GM12878 (cell line): ENCODE results near the gene ZNF260. TPM values are rescaled to one million over a fixed set of nuclear protein-coding genes. Genes with fewer than 3 reads are reported as not detected.

ENCODE experiments used
- ATAC-seq: fragments of 200-7000 bp; cut with Tn5 transposase; 3 replicates; pipeline ENCODE4 v1.9.1; 2020; ENCODE audit warnings: mild to moderate bottlenecking, moderate library complexity
- BruUV-seq: library from RNA; stranded (reverse); fragments of 400-500 nt; replicated peaks from 2 replicates; lab custom pipeline; 2021; lab: Mats Ljungman, UMichigan
- CTCF ChIA-PET: fragments of 300-600 bp; sonication (Branson Sonifier 250); formaldehyde crosslinking; extraction: SDS; loops from one replicate; lab custom pipeline; 2021; ENCODE audit warnings: inconsistent platforms; lab: Yijun Ruan, JAX
- POLR2A ChIA-PET: fragments of 350-600 bp; formaldehyde crosslinking; extraction: SDS; loops from one replicate; lab custom pipeline; 2021; ENCODE audit warnings: inconsistent platforms; lab: Charles Lee
- RAD21 ChIA-PET: fragments of 300-600 bp; sonication (Branson Sonifier 250); formaldehyde crosslinking; loops from one replicate; lab custom pipeline; 2023; ENCODE audit warnings: antibody characterized with exemption; ENCODE audit not compliant: unreplicated experiment; lab: Charles Lee
- SMC1A ChIA-PET: fragments of 300-600 bp; sonication (Branson Sonifier 250); formaldehyde crosslinking; loops from one replicate; lab custom pipeline; 2023; ENCODE audit not compliant: unreplicated experiment, uncharacterized antibody; lab: Charles Lee
- DNase-seq: peaks from one replicate; pipeline ENCODE4 v3.0.0-alpha.2; 2011; ENCODE audit warnings: low read depth, low spot score
- FAIRE-seq: peaks from 3 replicates; lab custom pipeline; 2011; peaks lifted over from hg19 to GRCh38; lab: Jason Lieb, UNC
- H2AFZ ChIP-seq: 2 replicates; pipeline ENCODE4 v1.6.0; 2011; ENCODE audit warnings: low read depth, low read length, control low read depth; ENCODE audit not compliant: control insufficient read depth
- H3K27ac ChIP-seq: 2 replicates; pipeline ENCODE4 v1.5.1; 2011; ENCODE audit warnings: control low read depth; ENCODE audit not compliant: control insufficient read depth, insufficient read depth
- H3K27me3 ChIP-seq, 2 experiments: replicated peaks in 1 of 2; 2 replicates each; pipeline versions ENCODE4 v1.6.0 to v1.6.1; 2011; ENCODE audit warnings: low read length in 1 of 2; ENCODE audit not compliant: control insufficient read depth in 2 of 2, insufficient read depth in 2 of 2
- H3K36me3 ChIP-seq, 2 experiments: 2 replicates each; pipeline ENCODE4 v1.5.1; 2011; ENCODE audit warnings: low read length in 1 of 2; ENCODE audit not compliant: control insufficient read depth in 2 of 2, insufficient read depth in 2 of 2
- H3K4me1 ChIP-seq: 2 replicates; pipeline ENCODE4 v1.6.1; 2011; ENCODE audit warnings: mild to moderate bottlenecking, low read length, moderate library complexity, mixed read lengths; ENCODE audit not compliant: control insufficient read depth, insufficient read depth
- H3K4me2 ChIP-seq: 2 replicates; pipeline ENCODE4 v1.6.0; 2011; ENCODE audit warnings: control low read depth; ENCODE audit not compliant: control insufficient read depth, insufficient read depth
- H3K4me3 ChIP-seq: fragments of 200-600 bp; sonication (generic); 2 replicates; pipeline ENCODE4 v1.5.1; 2016
- H3K79me2 ChIP-seq: 2 replicates; pipeline ENCODE4 v1.6.0; 2011; ENCODE audit warnings: low read length; ENCODE audit not compliant: control insufficient read depth, insufficient read depth
- H3K9ac ChIP-seq: 2 replicates; pipeline ENCODE4 v1.8.0; 2011; ENCODE audit warnings: low read length, control low read depth, mixed read lengths; ENCODE audit not compliant: control insufficient read depth, insufficient read depth
- H3K9me3 ChIP-seq: replicated peaks from 3 replicates; pipeline ENCODE4 v1.5.1; 2011; ENCODE audit warnings: mild to moderate bottlenecking, low read length; ENCODE audit not compliant: control insufficient read depth, insufficient read depth
- H4K20me1 ChIP-seq: 2 replicates; pipeline ENCODE4 v1.6.0; 2011; ENCODE audit not compliant: control insufficient read depth, insufficient read depth
- CHD2 ChIP-seq: IDR thresholded peaks from 2 replicates; pipeline ENCODE4 v1.6.1; 2011; ENCODE audit warnings: low read depth, low read length, improper control_type of control experiment, borderline replicate concordance
- FOXM1 ChIP-seq: IDR thresholded peaks from 2 replicates; pipeline ENCODE4 v1.6.1; 2012; ENCODE audit warnings: low read depth, mild to moderate bottlenecking, inconsistent platforms, low read length, moderate library complexity
- HDAC2 ChIP-seq: fragments of 200-600 bp; sonication (generic); IDR thresholded peaks from 2 replicates; pipeline ENCODE4 v1.6.1; 2017
- JUND ChIP-seq: IDR thresholded peaks from 2 replicates; pipeline ENCODE4 v1.6.1; 2012; ENCODE audit warnings: low read depth, mild to moderate bottlenecking, low read length, improper control_type of control experiment, moderate library complexity
- KDM1A ChIP-seq: fragments of 200-600 bp; sonication (generic); IDR thresholded peaks from 2 replicates; pipeline ENCODE4 v1.6.1; 2016; ENCODE audit warnings: borderline replicate concordance
- MEF2A ChIP-seq: IDR thresholded peaks from 2 replicates; pipeline ENCODE4 v1.6.1; 2011; ENCODE audit warnings: low read depth, mild to moderate bottlenecking, low read length, moderate library complexity; ENCODE audit not compliant: insufficient read depth
- MXI1 ChIP-seq: fragments of 150-350 bp; IDR thresholded peaks from 2 replicates; pipeline ENCODE4 v1.6.1; 2011; ENCODE audit warnings: low read depth, mild to moderate bottlenecking, inconsistent platforms, low read length, improper control_type of control experiment
- RAD51 ChIP-seq: fragments of 450-650 bp; IDR thresholded peaks from 2 replicates; pipeline ENCODE4 v1.6.1; 2016; ENCODE audit warnings: moderate library complexity, mild to moderate bottlenecking, inconsistent platforms
- STAT1 ChIP-seq: fragments of 450-650 bp; conservative IDR thresholded peaks from 2 replicates; pipeline ENCODE4 v1.6.1; 2014; ENCODE audit warnings: antibody characterized with exemption, mild to moderate bottlenecking
- TARDBP ChIP-seq: IDR thresholded peaks from 2 replicates; pipeline ENCODE4 v1.6.1; 2016; ENCODE audit warnings: borderline replicate concordance
- ZBED1 ChIP-seq: IDR thresholded peaks from 2 replicates; pipeline ENCODE4 v1.6.1; 2016; ENCODE audit warnings: borderline replicate concordance
- ZNF274 ChIP-seq: IDR thresholded peaks from one replicate; pipeline ENCODE4 v1.8.0; 2011; ENCODE audit not compliant: insufficient read length, insufficient read depth
- WGBS: methylation state at CpG from one replicate; pipeline ENCODE4 v1.1.6; 2016; ENCODE audit warnings: low lambda C conversion rate; ENCODE audit not compliant: insufficient replicate concordance, insufficient coverage; ENCODE audit errors: missing lambda C conversion rate; 5-methylcytosine and 5-hydroxymethylcytosine counted together
- in situ Hi-C: fragments of 300-500 bp; cut with MboI; formaldehyde crosslinking; loops from 9 replicates; pipeline ENCODE4 v1.14.3; 2018; ENCODE audit warnings: mixed read lengths
- intact Hi-C: fragments of 100-400 bp; cut with micrococcal nuclease; formaldehyde crosslinking; loops from one replicate; pipeline ENCODE4 v1.14.2; 2022; ENCODE audit not compliant: unreplicated experiment
- polyA plus RNA-seq, 11 experiments: library from polyadenylated mRNA; depleted of rRNA in 4 of 11; unstranded in 6 of 11; stranded (reverse) in 5 of 11; fragments of >200 nt; fragmentation: Nextera tagmentation in 4 of 11; fragmentation: Illumina TruSeq in 1 of 11; extraction: Ambion mirVana in 4 of 11; extraction: Trizol in 1 of 11; gene quantifications; 1 replicate in 1 of 11; 2 replicates in 10 of 11; pipeline versions ENCODE4 v1.2.1 to v1.2.3, GENCODE V29; 2011 to 2016; ENCODE audit warnings: inconsistent platforms in 2 of 11, missing spikeins in 2 of 11, low read depth in 1 of 11
- total RNA-seq, 4 experiments: library from RNA; depleted of rRNA in 3 of 4; stranded (reverse); fragments of >200 nt in 3 of 4; fragmentation: Illumina TruSeq in 1 of 4; extraction: Trizol in 1 of 4; gene quantifications; 2 replicates each; pipeline versions ENCODE4 v1.2.1 to v1.2.3, GENCODE V29; 2013 to 2021
- TF ChIP-seq, protein P1 (sequence below), 3 experiments: IDR thresholded peaks in 2 of 3; conservative IDR thresholded peaks in 1 of 3; 2 replicates each; pipeline ENCODE4 v1.5.1; 2011; ENCODE audit warnings: low read depth in 3 of 3, low read length in 3 of 3, mild to moderate bottlenecking in 3 of 3, control low read depth in 2 of 3, moderate library complexity in 2 of 3, inconsistent platforms in 1 of 3, mixed read lengths in 1 of 3; ENCODE audit not compliant: control insufficient read depth in 2 of 3, insufficient read depth in 1 of 3; ENCODE audit errors: extremely low read depth in 1 of 3
- TF ChIP-seq, protein P2 (sequence below): fragments of 450-650 bp; formaldehyde crosslinking; IDR thresholded peaks from 2 replicates; pipeline ENCODE4 v1.5.0; 2022; ENCODE audit warnings: mild to moderate bottlenecking, missing genetic modification characterization
- TF ChIP-seq, protein P3 (sequence below): fragments of 450-650 bp; IDR thresholded peaks from 2 replicates; pipeline ENCODE4 v1.6.1; 2018; ENCODE audit warnings: mild to moderate bottlenecking, low read depth, moderate library complexity; ENCODE audit not compliant: partially characterized antibody
- TF ChIP-seq, protein P4 (sequence below): IDR thresholded peaks from 2 replicates; pipeline ENCODE4 v1.6.1; 2011; ENCODE audit warnings: borderline replicate concordance, low read depth, mild to moderate bottlenecking, moderate library complexity, mixed read lengths, low read length; ENCODE audit not compliant: insufficient read depth; ENCODE audit errors: extremely low read length

ZNF260 gene
- total and polyA plus RNA-seq, 10 of the 15 experiments (the other 5 are each of a cell fraction or from before 2014, with no cell fraction given) = 1.9 to 9.7 (median 7.1) TPM

DNA sequence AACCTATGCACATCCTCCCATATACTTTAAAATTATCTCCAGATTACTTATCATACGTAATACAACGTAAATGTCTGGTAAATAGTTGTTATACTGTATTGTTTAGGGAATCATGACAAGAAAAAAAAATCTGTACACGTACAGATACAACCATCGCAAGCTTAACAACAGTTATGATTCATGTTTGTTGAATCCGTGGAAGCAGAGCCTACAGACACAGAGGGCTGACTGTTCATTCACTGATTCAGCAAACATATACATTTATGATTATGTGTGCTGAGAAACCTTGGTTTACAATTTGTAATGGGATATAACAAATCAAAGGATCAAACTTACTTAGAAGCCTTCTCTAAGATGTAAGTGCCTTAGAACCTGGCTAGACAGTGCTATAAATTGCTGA lies 1.5 kb downstream of the ZNF260 start:
- ChIA-PET CTCF (no interaction called here), RAD21 (no interaction called here), POLR2A (interaction anchor here (1.0 kb wide), 1 partner anchor 47 kb away, joined by 3 read pairs; the partner anchor contains the start of gene ZNF529), SMC1A (no interaction called here)
- Histone ChIP-seq H2AFZ (no peak overlapping the region), H3K36me3 (no peaks in the 10 kb centered on the region), H3K4me3 (peak overlapping the region; percentile 76; the same call in 1 of the 2 replicates), H3K9ac (no peak overlapping the region; the same call in 1 of the 2 replicates), H4K20me1 (no peaks in the 10 kb centered on the region), H3K9me3 (peaks cover 22% of the 10 kb centered on the region), H3K4me2 (peak overlapping the region; percentile 72), H3K27ac (0 out of 2 replicates have a peak overlapping the region, but pooled peaks have one; percentile 4), H3K27me3 (no peaks in the 10 kb centered on the region), H3K4me1 (no peaks in the 10 kb centered on the region), H3K79me2 (peaks cover 17% of the 10 kb centered on the region)
- 78% methylated on average over 5 of the region's 5 CpGs for WGBS
- intact Hi-C loops (loop anchor here (5.0 kb wide), 2 partner anchors 34 to 246 kb away; partner anchors contain the start of gene ZNF850), in situ Hi-C loops (no loop called here)
- no TSS peak for BruUV-seq
- DNase-seq (no peak), FAIRE-seq (no peak), ATAC-seq (no peak)
- TF ChIP-seq CHD2 (no peak), TARDBP (no peak), HDAC2 (no peak), KDM1A (no peak), STAT1 (no peak), RAD51 (no peak), JUND (no peak), MEF2A (no peak), ZBED1 (no peak), MXI1 (no peak), FOXM1 (no peak), ZNF274 (no peak)
- TF ChIP-seq, protein P1, sequence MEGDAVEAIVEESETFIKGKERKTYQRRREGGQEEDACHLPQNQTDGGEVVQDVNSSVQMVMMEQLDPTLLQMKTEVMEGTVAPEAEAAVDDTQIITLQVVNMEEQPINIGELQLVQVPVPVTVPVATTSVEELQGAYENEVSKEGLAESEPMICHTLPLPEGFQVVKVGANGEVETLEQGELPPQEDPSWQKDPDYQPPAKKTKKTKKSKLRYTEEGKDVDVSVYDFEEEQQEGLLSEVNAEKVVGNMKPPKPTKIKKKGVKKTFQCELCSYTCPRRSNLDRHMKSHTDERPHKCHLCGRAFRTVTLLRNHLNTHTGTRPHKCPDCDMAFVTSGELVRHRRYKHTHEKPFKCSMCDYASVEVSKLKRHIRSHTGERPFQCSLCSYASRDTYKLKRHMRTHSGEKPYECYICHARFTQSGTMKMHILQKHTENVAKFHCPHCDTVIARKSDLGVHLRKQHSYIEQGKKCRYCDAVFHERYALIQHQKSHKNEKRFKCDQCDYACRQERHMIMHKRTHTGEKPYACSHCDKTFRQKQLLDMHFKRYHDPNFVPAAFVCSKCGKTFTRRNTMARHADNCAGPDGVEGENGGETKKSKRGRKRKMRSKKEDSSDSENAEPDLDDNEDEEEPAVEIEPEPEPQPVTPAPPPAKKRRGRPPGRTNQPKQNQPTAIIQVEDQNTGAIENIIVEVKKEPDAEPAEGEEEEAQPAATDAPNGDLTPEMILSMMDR (IDR thresholded peaks at IDR 0.05 in 2 of 3, conservative IDR thresholded peaks at IDR 0.05 in 1 of 3; ENCODE audit: control insufficient read depth in 2 of 3, extremely low read depth in 1 of 3, insufficient read depth in 1 of 3, low read depth in 3 of 3, low read length in 3 of 3) = no peak
- TF ChIP-seq, protein P2, sequence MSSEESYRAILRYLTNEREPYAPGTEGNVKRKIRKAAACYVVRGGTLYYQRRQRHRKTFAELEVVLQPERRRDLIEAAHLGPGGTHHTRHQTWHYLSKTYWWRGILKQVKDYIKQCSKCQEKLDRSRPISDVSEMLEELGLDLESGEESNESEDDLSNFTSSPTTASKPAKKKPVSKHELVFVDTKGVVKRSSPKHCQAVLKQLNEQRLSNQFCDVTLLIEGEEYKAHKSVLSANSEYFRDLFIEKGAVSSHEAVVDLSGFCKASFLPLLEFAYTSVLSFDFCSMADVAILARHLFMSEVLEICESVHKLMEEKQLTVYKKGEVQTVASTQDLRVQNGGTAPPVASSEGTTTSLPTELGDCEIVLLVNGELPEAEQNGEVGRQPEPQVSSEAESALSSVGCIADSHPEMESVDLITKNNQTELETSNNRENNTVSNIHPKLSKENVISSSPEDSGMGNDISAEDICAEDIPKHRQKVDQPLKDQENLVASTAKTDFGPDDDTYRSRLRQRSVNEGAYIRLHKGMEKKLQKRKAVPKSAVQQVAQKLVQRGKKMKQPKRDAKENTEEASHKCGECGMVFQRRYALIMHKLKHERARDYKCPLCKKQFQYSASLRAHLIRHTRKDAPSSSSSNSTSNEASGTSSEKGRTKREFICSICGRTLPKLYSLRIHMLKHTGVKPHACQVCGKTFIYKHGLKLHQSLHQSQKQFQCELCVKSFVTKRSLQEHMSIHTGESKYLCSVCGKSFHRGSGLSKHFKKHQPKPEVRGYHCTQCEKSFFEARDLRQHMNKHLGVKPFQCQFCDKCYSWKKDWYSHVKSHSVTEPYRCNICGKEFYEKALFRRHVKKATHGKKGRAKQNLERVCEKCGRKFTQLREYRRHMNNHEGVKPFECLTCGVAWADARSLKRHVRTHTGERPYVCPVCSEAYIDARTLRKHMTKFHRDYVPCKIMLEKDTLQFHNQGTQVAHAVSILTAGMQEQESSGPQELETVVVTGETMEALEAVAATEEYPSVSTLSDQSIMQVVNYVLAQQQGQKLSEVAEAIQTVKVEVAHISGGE = no peak
- TF ChIP-seq, protein P3, sequence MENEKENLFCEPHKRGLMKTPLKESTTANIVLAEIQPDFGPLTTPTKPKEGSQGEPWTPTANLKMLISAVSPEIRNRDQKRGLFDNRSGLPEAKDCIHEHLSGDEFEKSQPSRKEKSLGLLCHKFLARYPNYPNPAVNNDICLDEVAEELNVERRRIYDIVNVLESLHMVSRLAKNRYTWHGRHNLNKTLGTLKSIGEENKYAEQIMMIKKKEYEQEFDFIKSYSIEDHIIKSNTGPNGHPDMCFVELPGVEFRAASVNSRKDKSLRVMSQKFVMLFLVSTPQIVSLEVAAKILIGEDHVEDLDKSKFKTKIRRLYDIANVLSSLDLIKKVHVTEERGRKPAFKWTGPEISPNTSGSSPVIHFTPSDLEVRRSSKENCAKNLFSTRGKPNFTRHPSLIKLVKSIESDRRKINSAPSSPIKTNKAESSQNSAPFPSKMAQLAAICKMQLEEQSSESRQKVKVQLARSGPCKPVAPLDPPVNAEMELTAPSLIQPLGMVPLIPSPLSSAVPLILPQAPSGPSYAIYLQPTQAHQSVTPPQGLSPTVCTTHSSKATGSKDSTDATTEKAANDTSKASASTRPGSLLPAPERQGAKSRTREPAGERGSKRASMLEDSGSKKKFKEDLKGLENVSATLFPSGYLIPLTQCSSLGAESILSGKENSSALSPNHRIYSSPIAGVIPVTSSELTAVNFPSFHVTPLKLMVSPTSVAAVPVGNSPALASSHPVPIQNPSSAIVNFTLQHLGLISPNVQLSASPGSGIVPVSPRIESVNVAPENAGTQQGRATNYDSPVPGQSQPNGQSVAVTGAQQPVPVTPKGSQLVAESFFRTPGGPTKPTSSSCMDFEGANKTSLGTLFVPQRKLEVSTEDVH = no peak
- TF ChIP-seq, protein P4, sequence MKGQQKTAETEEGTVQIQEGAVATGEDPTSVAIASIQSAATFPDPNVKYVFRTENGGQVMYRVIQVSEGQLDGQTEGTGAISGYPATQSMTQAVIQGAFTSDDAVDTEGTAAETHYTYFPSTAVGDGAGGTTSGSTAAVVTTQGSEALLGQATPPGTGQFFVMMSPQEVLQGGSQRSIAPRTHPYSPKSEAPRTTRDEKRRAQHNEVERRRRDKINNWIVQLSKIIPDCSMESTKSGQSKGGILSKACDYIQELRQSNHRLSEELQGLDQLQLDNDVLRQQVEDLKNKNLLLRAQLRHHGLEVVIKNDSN = no peak
